Mammary epithelial cell (primary cell): ENCODE measurements around the gene NUP37.
"Not testable (repeated sequence)": the region's sequence is repeated elsewhere in the genome, so short reads cannot be mapped to it uniquely, and the experiment has no call there.

Experiments
- CTCF ChIP-seq, 2 donors: IDR thresholded peaks in 1 of 2; conservative IDR thresholded peaks in 1 of 2; 2 replicates each; pipeline ENCODE4 v1.5.1; 2011 to 2012; ENCODE audit warnings: inconsistent platforms in 2 of 2, low read length in 2 of 2, mild to moderate bottlenecking in 2 of 2, control low read depth in 1 of 2, low read depth in 1 of 2; ENCODE audit not compliant: insufficient read depth in 1 of 2; ENCODE audit errors: extremely low read depth in 1 of 2
- EZH2 ChIP-seq: IDR thresholded peaks from 2 replicates; pipeline ENCODE4 v1.6.1; 2012; ENCODE audit warnings: low read length, inconsistent platforms, borderline replicate concordance

- not testable (repeated sequence) for TF ChIP-seq CTCF (conservative IDR thresholded peaks at IDR 0.05 in 1 of 2, IDR thresholded peaks at IDR 0.05 in 1 of 2; ENCODE audit: extremely low read depth in 1 of 2, insufficient read depth in 1 of 2, low read depth in 1 of 2, low read length in 2 of 2); EZH2
Observed at GRCh38 chr12:102147062-102147587, 27.2 kb upstream of the NUP37 start.
